Anterior cingulate cortex (tissue), 58 donors: ENCODE data around the gene MAPK13.
"Not testable (repeated sequence)": the region's sequence is repeated elsewhere in the genome, so short reads cannot be mapped to it uniquely, and the experiment has no call there.

Experiments
- DNase-seq, 58 donors: peaks; one replicate each; lab custom pipeline; 2025; lab: John Stamatoyannopoulos, UW

MAPK13 gene

DNA sequence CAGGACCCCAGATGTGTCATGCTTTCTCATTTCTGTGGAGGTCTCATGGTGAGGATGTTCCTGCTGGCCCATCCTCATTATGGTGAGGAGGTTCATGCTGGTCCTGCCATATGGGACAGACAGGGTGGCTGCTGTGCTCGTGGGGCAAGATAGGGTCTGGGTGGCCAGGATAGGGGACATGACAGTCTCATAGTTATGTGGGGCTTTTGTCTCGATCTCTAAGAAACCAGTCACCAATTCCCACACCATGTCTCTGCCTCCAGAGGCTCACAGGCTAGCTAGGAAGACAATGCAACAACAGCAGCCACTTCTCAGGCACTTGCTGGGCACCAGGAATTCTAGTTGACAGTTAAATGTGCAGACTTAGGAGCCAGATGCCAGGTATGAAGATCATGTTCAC lies 4.2 kb upstream of the MAPK13 start:
- no peak for DNase-seq

DNA sequence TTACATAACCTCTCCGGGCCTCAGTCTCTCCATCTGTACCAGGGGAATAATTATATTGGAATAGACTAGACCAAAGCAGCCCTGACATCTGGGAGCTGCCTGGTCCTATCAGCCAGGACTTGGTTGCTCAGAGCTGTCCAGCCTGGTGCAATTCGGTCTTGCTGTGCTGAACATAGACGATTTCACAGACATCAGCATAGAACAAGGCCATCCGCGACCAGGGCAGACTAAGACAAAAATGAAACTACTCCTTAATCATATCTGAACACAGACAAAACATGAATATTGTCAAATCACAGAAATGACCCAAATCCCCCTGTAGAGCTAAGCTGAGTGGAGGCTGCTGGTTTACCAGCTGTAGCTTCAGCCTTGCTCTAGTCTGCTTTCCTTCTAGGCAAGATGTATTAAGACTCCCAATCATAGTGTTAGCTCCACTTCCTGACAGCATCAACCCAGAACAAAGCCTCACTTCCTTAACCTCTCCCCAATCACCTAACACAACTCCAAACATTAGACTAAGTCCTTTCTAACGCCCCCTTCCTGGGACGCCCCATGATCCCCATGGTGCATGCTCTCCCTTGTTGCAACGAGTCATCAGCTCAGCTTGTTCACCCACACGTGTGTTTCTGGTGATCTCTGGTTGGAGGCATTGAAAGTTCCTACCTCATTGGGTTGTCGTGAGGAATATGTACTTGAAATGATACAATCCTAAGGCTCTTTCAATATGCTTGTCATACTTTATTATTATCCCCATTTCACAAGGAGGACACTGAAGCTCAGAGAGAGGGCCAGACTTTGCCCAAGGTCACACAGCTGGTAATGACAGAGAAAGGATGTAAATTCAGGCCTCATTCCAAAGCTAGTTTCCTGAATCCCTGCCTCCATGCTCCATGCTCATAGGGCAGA lies 3.5 kb upstream of the MAPK13 start:
- DNase-seq: no peak

DNA sequence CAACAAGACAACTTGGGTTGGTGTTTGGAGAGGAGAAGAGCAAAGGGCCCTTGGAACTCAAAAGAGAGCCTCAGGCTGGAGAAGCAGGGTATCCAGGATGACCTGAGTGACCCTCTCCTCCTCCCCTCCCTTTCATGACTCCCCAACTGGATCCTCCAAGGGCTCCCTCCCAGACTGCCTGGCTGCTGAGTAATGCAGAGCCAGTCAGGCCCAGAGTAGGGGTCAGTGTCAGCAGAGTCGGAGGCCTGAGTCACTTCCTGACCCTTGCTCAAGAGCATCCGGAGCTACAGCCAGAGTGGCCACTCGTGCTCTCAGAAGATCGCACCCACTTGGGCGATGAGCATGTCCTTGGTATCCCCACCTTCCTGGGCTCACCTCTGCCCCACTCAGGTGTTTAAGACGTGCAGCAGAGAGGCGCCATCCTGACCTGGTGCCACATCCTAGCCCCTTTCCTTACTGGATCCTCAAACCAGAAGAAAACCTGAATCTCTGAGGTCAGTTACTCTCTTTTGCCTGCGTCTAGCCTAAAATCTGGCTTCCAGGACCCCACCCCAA lies 2.8 kb upstream of the MAPK13 start:
- no peak for DNase-seq

DNA sequence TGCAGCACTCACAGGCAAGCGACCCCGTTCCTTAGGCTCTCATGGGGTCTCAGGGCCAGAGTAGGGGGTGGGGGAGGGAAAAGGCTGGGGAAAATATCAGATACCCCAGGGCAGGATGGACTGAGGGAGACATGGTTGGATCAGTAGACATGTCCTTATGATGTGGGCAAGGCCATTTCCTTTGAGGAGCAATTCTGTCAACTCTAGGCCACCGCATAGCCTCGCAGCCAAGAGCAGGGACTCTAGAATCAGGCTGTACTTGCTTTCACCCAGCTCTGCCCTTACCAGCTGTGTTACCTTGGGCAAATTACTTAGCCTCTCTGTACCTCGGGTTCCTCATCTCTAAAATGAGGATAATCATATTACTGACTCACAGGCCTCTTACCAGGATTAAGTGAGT lies 2.2 kb upstream of the MAPK13 start:
- no peak for DNase-seq

DNA sequence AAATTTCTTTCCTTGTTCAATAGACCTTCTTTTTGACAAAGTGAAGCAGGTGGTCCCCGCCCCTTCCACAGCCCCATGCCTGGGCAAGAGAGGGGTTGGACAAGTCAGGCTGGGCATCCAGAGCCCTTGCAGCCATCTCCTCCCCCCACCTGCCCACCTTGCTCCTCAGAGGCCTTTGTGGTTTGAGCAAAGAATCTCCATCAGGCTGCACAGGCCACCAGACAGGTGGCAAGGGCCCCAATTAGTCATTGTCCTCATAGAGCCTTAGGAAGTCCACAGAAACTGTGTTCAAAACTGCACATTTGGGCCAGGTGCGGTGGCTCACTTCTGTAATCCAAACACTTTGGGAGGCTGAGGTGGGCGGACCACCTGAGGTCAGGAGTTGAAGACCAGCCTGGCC lies 1.5 kb upstream of the MAPK13 start:
- DNase-seq: no peak

DNA sequence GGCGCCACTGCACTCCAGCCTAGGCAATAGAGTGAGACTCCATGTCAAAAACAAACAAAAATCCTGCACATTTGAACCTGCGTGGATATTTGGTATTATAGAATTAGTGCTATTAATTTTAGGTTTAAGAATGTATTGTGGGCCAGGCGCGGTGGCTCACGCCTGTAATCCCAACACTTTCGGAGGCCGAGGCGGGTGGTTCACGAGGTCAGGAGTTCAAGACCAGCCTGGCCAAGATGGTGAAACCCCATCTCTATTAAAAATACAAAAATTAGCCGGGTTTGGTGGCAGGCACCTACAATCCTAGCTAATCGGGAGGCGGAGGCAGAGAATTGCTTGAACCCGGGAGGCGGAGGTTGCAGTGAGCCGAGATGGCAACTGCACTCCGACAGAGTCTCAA lies 979 bp upstream of the MAPK13 start:
- not testable (repeated sequence) for DNase-seq

DNA sequence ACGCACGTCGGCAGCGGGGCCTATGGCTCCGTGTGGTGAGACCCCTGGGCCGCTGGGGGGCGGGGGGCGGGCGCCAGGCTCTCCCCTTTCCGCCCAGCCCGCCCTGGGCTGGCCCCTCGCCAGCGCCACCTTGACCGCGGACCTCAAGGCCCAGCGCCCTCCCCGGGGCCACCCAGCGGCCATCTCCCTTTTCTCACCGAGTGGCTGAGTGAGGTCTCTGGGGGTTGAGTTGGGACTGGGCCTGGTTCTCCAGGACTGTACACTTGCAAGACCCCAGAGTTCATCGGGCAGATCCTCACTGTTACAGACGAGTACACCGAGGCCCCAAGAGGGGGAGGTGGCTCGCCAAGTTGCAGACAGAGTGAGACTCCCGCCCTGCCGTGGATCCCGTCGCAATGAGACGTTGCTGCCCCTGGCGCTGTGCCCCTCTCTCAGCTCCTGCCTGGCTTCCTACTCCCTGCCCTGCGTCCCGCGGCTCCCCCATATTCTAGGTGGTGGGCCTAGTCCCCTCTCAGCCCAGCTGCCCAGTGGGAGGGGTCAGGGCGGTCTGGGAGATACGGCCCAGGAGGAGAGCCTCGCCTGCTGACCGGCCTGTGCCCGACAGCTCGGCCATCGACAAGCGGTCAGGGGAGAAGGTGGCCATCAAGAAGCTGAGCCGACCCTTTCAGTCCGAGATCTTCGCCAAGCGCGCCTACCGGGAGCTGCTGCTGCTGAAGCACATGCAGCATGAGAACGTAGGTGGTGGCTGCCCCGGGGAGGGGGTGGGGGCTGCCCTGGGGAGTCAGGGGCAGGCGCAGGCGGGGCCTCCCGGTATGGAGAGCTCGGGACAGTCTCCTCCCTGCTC lies 576 bp downstream of the MAPK13 start:
- DNase-seq: no peak

DNA sequence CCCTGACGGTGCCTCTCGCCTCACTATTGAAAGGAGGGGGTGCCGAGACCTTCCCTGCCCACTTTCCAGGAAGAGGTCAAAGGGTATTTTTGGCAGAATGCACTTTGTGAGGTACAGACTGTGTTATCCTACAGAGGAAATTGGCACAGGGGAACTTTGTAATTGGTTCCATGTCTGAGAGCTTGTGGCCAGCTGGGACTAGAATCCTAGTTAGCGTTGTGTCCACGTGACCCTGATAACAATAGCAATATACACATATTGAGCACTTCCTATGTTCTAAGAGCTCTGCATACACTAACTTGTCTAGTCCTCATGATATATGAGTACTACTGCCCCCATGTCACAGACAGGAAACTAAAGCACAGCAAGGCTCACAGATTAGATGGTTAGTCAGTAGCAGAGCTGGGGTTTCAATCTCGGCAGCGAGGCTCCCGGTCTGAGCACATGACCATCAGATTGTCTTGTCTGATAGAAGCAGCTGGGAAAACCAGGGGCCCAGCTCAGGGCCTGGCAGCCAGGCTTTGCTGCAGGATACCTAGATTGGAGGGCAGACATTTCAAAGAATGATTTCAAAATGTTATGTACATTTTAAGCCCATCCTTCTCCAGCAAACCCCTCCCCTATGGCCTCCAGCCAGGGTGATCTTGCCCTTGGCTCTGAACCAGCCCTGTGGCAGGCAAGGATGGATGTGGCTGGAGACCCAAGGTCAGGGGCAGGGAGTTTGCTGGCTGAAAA lies 1.4 kb downstream of the MAPK13 start:
- peak in 18 of 58 donors; percentile 10 to 61 (median 26) for DNase-seq

DNA sequence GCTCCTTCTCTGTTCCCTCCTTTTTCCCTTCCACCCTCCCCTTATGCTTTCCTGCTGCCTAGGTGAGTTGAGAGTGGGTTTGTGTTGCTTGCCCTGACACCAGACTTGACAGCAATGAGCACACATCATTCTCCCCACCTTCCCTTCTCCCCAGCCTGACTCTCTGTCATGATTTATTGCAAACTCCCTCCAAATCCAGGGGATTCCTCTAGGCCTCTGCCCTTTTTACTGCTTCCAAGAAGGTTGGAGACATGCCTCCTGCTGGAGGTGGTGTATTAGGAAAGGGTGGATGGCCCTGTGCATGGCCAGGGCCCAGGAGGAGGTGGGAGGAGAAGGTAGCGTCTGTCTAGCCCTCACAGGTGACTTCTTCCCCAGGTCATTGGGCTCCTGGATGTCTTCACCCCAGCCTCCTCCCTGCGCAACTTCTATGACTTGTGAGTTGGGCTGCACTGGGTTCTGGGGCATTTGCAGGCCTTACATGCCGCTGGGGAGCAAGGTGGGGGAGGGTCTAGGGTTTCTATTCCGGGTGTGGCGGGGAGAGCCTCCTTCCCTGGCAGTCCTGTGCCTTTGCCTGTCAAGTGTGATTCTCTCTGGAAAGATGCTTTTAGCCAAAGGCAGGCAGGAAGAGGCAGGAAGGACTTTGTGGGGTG lies 2.1 kb downstream of the MAPK13 start:
- peak in 3 of 58 donors; percentile 24 to 38 (median 36) for DNase-seq

DNA sequence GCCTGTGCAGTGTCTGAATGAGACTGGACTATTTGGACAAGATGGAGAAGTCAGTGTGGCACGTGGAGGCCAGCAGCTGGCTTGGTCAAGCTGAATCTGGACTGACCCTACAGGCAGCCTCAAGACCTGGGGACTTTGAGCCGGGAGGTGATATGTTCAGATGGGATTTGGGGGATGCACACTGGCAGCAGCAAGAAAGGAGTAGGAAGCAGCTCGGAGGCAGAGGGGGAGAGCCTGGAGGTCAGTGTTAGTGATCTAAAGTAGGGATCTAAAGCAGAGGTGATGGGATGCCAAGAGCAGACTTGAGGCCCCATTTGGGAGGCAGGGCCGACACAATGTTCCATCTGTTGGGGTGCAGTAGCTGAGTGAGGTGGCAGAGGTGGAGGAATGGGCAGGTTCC lies 2.8 kb downstream of the MAPK13 start:
- DNase-seq: no peak

DNA sequence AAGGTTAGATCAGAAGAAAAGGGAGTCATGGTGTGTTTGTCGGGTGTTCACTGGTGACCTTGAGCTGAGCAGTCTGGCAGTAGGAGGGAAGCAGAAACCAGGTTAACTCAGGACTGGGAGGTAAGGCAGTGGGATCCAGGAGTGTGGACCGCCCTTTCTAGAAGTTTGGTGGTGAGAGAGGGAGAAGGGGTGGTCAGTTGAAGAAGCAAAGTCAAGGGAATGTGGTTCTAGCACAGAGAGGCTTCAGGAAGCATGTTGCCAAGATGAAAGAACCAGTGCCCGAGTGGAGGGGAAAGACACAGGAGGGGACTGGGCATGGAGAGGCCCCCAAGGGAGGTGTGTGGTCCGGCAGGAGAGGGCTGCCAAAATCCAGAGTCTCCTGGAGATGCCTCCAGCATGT lies 3.6 kb downstream of the MAPK13 start:
- DNase-seq: no peak

DNA sequence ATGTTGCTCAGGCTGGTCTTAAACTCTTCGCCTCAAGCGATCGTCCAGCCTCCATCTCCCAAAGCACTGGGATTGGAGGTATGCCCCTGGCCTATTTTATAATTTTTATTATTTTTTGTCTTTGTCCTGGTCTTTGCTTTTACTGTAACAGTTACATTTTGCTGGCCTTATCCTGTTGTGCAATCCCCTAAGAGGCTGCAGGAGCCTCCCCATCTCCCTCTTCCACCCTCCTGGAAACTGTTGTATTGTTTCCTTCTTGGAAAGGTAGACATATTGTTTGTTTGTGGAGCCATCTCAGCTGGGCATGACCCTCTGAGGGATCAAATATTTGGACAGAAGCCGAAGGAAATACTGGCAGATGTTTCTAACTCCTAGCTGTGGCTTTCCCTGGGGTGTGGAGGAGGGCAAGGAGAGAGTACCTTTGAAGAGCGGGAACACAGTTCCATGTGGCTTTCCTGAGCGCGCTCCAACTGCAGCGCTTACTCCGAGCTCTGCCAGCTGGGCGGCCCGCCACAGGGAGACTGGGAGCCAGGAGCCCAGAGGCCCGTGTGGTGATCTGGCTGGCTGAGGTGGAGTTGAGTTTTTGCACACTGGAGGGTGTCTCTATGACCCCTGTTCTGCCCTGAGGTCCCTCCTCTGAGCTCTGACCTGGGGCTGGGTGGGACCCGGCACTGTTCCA lies 4.9 kb downstream of the MAPK13 start:
- peak in 3 of 58 donors; percentile 15 to 21 (median 18) for DNase-seq

DNA sequence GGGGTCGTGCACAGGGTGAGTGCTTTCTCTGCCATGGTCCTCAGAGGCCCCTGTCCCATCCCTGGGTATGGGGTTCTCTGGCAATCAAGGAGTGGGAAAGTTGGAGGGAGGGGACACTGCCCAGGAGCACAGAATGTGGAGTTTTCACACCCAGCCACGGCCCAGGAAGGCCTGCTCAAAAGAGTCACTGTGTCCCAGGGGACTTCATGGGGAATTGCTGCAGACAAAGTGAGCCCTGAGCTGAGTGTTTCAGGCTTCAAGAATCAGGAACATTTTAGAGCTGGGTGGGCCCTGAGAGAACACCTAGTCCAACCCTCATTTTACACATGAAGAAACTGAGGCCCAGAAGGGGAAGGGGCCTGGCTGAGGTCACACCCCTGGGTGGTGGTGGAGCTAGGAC lies 5.7 kb downstream of the MAPK13 start:
- no peak for DNase-seq

DNA sequence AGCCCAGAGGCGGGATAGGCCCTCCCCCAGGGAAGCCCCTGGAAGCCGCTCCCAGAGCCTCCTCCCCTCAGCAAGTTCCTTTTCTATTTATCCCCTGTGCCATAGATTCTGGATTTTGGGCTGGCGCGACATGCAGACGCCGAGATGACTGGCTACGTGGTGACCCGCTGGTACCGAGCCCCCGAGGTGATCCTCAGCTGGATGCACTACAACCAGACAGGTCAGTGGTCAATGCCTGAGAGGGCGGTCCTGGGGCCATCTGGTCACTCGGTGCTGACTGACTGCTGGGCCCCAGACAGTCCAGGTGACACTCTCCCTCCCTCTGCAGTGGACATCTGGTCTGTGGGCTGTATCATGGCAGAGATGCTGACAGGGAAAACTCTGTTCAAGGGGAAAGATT lies 6.2 kb downstream of the MAPK13 start:
- no peak for DNase-seq

DNA sequence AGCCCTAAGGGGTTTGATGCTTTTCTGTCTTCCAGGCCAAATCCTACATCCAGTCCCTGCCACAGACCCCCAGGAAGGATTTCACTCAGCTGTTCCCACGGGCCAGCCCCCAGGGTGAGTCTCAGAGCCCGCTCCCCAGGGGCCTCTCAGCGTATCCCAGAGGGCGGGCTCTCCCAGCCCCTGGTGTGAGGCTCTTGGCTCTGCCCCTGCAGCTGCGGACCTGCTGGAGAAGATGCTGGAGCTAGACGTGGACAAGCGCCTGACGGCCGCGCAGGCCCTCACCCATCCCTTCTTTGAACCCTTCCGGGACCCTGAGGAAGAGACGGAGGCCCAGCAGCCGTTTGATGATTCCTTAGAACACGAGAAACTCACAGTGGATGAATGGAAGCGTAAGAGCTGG lies 8.4 kb downstream of the MAPK13 start:
- no peak for DNase-seq

DNA sequence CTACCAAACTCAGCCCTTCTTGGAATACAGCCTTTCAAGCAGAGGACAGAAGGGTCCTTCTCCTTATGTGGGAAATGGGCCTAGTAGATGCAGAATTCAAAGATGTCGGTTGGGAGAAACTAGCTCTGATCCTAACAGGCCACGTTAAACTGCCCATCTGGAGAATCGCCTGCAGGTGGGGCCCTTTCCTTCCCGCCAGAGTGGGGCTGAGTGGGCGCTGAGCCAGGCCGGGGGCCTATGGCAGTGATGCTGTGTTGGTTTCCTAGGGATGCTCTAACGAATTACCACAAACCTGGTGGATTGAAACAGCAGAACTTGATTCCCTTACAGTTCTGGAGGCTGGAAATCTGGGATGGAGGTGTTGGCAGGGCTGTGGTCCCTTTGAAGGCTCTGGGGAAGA lies 9.1 kb downstream of the MAPK13 start:
- peak in 9 of 58 donors; percentile 14 to 52 (median 39) for DNase-seq

DNA sequence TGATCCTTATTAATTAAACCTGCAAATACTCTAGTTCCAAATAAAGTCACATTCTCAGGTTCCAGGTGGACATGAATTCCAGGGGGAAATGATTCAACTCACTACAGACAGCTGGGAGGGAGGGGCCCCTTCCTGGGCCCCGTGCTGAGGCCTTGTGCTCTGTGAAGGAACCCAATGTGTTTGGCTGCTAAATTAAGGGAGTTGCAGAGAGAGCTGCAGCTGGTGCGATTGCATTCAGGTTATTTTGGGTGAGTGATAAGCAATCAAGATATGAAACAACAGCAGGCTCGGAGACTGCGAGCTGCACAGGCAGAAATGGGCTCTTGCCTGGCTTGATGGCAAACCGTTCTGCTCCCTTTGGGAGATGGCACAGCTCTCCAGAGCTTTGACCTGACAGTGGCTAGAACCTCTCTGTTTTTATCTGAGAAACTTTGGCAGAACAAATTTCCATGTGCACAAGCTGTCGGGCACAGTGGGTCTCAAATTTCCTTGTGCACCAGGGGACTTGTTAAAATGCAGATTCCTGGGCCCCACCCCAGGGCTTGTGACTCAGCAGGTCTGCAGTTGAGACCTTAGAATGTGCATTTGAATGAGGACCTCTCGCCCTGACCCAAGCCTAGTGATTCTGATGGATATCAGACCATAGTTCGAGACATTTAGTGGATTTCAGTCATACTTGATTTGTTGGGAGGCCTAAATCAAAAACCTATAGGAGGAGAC lies 9.8 kb downstream of the MAPK13 start:
- DNase-seq: peak in 17 of 58 donors; percentile 19 to 78 (median 39)

DNA sequence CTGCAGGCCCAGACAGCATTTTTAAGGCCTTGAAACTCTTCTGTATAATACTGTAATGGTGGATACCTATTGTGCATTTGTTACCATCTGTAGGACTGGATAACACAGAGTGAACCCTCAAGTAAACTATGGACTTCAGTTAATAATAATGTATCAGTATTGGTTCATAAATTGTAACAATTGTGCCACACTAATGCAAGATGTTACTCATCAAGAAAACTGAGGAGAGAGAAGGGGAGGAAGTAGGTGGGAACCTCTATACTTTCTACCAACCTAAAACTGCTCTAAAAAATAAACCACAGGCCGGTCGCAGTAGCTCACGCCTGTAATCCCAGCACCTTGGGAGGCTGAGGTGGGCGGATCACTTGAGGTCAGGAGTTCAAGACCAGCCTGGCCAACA lies 10.8 kb downstream of the MAPK13 start:
- no peak for DNase-seq

DNA sequence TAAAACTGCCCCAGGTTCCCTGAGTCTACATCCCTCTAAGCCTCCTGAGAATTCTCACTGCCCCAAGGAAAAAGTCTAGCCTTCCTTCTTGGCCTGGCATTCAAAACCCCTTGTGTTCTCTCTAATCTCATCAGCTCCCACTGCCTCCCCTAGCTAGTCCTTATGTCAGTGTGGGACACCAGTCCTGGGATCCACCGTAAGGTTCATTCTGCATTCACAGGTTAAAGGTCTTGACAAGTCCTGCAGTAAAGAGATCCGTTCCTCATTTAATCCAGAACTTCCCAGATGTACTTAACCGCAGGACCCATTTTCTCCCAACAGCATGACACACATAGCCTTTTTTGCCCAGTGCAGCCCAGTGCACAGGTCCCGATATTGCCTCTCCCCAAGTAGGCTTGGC lies 11.6 kb downstream of the MAPK13 start:
- DNase-seq: no peak
